22Rv1 (cell line): ENCODE data around the gene MTFR1L.
A peak's percentile ranks its signal among the peaks of the same experiment; 100 is the strongest.

Experiments
- H3K27ac ChIP-seq: fragments of 450-650 bp; 2 replicates; pipeline ENCODE4 v1.5.1; 2017
- CTCF ChIP-seq: fragments of 450-650 bp; IDR thresholded peaks from 2 replicates; pipeline ENCODE4 v1.5.1; 2017; ENCODE audit warnings: mild to moderate bottlenecking
- ZFX ChIP-seq: fragments of 450-650 bp; IDR thresholded peaks from 2 replicates; pipeline ENCODE4 v1.6.1; 2017; ENCODE audit warnings: antibody characterized with exemption, borderline replicate concordance

MTFR1L gene

GRCh38 chr1:25793585-25794170, 26.1 kb upstream of the MTFR1L start:
- no peak for TF ChIP-seq ZFX
- TF ChIP-seq CTCF, result no peak
- H3K27ac ChIP-seq, result no peak overlapping the region

- no peak overlapping the region for H3K27ac ChIP-seq
- TF ChIP-seq CTCF, result no peak
- no peak for TF ChIP-seq ZFX
Observed at GRCh38 chr1:25794325-25794724, 25.4 kb upstream of the MTFR1L start.

GRCh38 chr1:25795211-25795610, 24.5 kb upstream of the MTFR1L start:
- TF ChIP-seq ZFX (no peak), CTCF (no peak)
- no peak overlapping the region for H3K27ac ChIP-seq

- no peak for TF ChIP-seq ZFX
- peak overlapping the region; percentile 71 for H3K27ac ChIP-seq
Observed at GRCh38 chr1:25795946-25796810, 23.6 kb upstream of the MTFR1L start.

- TF ChIP-seq ZFX (no peak), CTCF (peak; percentile 88)
- H3K27ac ChIP-seq, result peak overlapping the region; percentile 71
Observed at GRCh38 chr1:25796811-25797458, 22.8 kb upstream of the MTFR1L start.

- TF ChIP-seq CTCF (peak; percentile 73), ZFX (no peak)
- H3K27ac ChIP-seq, result no peak overlapping the region
Observed at GRCh38 chr1:25797939-25798338, 21.8 kb upstream of the MTFR1L start.

- no peak overlapping the region for H3K27ac ChIP-seq
- no peak for TF ChIP-seq CTCF
- TF ChIP-seq ZFX, result no peak
Observed at GRCh38 chr1:25798666-25799351, 20.9 kb upstream of the MTFR1L start.
